ENCODE data around the gene ADD3.
"Not testable (repeated sequence)": the region's sequence is repeated elsewhere in the genome, so short reads cannot be mapped to it uniquely, and the experiment has no call there.

ADD3 gene

DNA sequence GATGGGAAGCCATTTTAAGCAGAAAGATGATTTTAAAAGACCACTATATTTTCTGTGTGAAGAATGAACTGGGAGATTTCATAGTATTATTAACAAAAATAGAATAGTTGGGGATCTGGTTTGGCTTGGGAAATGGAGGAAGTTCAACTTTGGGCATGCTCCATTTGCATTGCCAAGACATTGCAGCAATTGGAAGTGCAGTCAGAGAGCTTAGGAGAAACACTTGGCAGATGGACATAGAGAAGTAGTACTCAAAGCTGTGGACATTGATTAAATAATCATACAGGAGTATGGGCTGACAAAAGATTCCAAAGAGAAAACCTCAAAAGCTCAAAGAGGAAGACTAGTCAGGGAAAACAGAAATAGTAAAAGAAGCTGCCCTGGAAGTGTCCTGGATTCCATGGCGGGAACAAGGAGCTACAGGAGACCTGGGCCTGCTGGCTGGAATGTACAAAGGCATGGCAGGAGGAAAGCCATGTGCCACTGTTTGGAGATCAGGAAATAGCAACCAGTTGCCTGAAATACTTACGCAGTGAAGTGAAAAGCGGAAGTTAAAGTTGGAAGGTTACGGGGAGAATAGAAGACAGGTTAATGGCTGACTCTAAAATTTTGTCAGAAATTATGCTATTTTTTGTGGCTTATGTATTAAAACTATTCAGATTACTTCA, 106.0 kb downstream of the ADD3 start:
- DNase-seq, result no peak

DNA sequence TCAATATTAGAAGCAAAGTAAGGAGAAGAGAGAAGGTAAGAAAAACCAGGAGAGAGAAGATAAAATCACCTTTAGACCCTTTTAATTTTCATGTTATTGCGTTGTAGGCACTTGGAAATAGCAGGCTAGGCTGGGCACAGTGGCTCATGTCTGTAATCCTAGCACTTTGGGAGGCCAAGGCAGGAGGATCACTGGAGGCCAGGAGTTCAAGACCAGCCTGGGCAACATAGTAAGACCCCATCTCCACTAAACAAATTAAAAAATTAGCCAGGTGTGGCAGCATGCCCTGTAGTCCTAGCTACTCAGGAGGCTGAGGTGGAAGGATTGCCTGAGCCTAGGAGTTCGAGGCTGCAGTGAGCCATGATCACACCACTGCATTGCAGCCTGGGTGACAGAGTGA, 106.9 kb downstream of the ADD3 start:
- not testable (repeated sequence) for DNase-seq

DNA sequence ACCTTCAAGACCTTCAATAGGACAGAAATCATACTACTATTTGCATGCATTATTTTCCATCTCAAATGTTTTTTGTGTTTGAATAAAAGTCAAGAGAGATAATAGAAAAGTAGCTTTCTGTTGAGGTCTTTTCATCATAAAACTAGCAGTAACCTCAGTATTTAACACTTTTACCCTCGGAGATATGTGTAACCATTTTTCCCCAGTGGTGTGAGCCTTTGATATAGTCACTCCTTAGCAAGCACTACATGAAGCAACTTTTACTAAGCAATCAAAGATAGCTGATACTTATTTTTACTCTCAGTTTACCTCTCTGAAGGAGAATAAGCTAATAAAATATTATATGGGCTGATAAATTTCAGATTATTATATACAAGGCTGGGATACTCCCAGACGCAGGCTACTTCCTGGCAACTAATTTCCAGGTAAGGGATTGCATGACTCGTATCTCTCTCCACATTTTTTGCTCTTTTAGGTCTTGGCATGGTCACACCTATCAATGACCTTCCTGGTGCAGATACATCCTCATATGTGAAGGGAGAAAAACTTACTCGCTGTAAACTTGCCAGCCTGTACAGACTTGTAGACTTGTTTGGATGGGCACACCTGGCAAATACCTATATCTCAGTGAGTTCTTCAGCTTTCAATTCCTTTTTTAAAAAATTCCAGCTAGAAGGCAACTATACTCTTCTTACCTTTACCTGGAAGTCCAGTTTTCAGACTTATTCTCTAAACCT, 108.2 kb downstream of the ADD3 start:
- no peak for DNase-seq

DNA sequence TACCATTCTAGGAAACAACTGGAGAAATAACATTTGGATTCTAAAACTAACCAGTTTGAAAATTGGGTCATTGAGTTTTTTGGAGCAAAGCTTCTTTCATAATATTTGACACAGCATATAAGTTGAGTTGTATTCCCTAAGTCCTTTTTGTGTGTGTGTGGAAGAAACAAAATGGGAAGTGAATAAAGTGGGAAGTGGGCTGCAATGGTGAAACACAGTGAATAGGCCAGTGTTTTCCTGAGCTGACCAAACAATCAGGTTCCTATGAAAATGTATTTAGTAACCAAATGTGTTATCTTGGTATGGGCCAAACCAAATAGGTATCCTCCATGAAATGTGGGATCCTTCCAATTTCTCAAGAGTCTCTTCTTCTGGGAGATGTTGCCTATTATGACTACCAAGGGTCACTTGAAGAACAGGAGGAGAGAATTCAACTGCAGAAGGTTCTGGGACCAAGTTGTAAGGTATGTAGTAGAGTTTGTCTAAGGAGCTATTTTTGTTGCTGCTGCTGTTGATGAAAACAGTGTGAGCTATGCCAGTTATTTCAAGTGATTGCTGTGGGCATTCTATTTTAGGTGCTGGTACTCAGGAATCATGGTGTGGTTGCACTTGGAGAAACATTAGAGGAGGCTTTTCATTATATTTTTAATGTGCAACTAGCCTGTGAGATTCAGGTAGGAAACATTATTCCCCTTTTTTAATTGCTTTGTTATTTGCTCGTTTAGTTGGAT, 111.3 kb downstream of the ADD3 start:
- no peak for DNase-seq

DNA sequence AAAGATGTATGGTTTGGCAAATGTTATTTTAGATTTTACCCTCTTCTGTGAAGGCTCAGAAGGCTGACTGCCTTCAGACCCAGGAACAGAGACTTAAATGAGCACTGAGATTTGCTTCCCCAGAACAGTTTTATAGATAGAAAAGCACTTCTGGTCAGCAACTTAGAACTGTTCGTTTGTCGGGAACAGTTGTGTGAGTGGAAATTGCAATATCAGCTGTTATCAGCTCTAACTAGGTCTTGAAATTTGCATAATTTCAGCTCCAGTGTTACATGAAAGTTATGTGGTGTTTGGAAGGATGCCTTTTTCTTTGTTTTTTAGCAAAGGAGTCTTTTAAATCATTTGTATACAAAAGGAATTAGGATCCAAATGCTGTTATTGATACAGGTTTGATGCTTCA, 115.8 kb downstream of the ADD3 start:
- no peak for DNase-seq

DNA sequence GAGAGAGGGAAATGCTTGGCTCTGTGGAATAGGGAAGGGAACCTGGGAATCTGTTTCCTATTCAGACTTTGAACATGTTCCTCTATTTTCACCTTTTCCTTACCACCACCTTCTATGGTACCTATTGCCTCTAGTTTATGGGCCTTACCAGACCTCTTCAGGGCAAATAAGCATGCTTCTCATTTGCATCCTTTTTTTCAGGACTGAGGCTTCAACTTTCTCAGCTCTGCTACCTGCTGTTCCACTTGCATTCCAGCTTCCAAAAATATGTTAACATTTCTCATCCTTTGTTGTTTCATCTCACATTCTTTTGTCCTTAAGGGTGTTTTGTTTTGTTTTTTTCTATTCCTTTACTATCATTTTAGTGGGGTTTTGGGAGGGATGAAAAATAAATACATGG, 121.7 kb downstream of the ADD3 start:
- DNase-seq, result no peak

DNA sequence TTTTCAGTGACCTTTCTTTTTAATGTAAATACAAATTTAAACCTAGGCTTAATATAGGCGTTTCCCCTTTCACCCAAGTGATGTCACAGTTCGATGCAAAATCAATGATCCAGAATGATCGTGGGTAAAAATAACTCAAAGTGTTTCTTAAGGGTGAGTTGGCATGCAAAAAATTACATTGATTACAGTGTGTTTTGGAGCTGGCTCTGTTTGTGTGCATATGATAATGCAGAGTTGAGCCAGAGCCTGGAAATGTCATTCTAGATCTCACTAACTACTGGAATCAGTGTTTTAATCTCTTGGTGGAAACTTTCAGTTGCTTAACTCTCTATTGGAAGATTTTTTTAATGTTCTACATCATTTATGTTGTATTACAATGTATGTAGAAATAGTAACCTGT, 127.1 kb downstream of the ADD3 start:
- DNase-seq, result no peak

DNA sequence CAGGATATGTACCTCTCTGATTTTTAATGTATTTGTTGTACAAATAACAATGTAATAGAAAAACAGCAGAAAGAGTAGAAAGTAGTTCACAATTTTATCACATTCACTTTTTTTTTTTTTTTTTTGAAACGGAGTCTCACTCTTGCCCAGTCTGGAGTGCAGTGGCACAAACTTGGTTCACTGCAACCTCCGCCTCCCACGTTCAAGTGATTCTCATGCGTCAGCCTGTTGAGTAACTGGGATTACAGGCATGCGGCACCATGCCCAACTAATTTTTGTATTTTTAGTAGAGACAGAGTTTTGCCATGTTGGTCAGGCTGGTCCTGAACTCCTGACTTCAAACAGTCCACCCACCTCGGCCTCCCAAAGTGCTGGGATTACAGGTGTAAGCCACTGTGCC, 128.1 kb downstream of the ADD3 start:
- not testable (repeated sequence) for DNase-seq

DNA sequence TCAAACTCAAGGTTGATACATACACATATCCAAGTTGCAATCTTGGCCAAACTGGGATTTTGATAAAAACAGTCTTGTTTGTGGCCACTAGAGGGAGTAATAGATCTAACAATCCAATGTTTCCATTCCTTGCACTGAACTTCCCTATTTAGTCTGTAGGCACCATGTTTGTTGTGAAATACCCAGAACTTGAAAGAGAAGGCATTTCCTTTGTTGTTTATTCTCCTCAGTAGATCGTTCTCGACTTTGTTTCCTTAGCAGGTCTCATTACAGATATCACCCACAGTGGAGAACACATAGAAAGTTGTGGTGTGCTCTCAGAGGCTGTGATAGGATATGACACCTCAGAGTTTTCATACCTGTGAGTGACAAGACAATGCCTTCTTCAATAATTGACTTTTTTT, 129.4 kb downstream of the ADD3 start:
- DNase-seq, result peak in 1 of 2 donors; percentile 78

DNA sequence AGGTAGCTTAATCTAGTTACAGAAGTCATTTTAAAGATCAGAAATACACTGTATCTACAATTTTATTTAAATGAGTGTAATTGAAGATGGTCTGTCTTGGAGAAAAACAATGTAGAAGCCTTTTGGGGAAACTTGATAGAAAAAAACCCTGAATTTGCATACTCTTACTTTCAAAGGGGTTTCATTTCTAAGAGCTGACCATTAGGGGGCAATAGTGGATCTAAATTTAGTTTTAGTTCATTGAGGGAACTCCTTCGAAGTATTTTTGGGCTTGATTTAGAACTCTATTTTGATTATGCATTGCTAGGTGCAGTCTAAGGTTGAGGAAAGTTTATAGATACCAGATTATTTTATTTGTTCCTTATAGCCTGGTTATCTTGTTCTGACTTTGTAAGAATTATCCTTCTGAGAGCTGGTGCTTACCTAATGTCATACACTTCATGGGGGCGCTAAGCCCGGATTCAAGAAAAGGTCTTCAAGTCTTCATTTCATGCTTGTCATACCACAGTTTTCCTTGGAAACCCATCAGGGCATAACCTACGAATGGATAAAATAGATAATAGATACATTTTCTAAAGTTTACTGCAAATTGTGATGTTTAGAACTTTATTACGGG, 130.5 kb downstream of the ADD3 start:
- DNase-seq, result peak in 1 of 2 donors; percentile 84

DNA sequence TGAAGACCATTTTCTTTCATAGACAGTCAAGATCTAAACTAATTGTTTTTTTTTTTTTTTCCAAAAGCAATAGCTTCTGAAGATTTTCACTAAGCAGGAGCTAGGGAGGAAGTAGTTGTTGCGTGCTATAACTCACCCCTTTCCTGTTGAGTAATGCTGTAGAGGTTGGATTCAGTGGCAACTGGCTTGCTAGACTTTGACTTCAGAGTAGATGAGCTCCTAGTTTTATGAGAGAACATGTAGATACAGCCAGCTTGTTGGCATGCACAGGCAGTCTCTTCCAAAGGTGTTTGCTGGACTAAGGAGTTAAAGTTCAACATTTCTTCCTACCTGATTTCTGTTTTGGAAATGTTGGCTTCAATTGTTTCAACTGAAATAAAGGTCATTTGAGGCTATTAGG, 133.4 kb downstream of the ADD3 start:
- DNase-seq, result no peak

DNA sequence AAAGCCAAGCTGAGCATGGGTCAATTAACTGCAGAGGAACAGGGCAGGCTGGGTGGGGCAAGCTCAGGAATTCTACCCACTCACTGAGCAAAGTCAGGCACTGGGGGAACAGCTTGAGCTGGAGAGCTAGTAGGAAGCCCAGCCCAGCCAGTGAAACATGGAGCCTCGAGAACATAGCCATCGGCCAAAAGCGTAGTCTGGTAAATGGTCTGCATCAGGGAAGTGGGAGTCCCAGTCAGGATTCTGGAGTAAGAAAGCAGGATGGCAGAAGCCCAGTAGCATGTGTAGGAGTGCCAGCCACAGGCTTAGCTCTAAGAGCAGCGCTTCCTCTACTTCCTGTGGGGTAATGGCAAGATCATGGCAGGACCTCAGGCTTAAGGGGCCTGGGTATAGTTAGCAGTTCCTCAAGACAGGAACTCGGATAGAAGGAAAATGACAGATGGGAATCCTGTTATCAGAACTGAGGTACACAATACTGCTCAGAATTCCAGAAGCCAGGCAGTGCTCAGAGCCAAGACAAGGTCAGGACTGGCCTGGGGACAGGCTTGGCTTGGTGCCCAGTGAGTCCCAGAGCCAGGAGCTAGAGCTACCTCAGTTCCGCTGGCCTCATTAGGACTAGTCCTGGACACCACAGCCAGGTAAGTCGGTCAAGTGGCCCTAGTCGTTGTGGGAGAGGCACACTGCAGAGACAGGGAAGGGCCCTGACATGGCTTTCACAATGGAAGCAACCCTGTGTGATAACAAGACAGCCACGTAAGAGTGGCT, 134.3 kb downstream of the ADD3 start:
- DNase-seq, result no peak

DNA sequence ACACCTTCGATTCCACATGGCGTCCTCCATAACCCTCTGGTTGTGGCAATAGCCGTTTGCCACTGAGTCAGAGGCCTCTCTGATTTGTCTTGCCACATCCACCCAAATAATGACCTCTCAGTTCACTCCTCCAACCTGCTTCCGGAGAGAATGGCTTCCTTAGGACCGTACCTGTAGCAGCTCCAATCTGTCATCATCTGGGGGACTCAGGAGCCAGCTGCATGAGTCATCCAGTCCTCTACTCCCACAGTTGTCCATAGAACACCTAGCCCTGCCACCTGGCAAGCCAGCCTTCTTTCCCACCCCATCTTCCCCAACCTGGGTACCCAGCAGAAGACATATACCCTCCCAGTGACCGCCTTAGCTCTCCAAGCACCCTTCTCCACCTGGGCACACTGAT, 135.2 kb downstream of the ADD3 start:
- no peak for DNase-seq

DNA sequence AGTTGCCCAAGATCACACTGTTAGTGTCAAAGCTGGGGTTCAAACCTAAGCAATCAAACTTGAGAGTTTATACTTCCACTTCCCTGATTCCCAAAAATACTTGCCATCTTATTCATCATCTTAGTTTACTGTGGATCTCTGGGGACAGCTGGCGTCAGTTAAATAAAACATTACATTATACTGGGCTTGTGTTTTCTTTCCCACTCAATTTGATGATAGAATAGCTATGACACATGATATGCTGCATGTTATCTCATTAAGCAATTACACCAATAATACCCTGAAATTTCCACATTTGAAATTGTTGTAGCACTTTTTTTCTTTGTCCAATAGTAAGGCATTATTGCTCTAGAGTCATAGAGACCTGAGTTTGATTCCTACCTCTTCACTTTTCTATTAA, 136.7 kb downstream of the ADD3 start:
- no peak for DNase-seq

DNA sequence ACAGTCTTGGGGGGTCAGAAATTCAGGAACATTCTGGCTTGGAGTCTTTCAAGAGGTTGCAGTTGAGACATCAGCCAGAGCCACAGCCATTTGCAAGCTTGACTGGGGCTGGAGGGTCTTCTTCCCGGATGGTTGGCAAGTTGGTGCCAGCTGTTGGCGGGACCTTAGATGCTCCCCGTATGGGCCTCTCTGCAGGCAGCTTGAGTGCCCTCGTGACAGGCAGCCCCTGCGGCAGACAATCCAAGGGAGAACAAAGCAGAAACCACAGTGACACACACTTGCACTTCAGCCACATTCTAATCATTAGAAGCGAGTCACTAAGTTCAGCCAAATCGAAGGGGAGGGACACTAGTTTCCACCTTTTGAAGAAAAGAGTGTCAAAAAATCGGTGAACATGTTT, 140.2 kb downstream of the ADD3 start:
- no peak for DNase-seq

DNA sequence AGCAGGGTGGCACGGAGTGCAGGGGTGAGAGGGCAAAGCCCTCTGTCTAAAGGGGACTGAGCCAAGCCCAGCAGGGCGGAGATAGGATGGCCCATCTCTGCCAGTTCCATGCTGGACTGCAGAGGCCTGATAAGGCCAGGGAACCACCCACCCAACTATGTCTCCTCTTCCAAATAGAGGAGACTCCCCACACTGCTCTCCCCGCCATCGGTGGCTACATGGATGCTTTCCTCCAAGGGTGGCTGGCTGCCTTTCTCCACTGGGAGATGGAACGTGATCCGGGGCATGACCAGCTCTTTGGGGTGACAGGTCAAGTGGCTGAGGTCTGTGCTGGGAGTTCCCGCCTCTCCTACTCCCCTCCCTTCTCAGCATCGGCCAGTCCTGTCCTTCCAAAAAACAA, 141.5 kb downstream of the ADD3 start:
- DNase-seq, result no peak

DNA sequence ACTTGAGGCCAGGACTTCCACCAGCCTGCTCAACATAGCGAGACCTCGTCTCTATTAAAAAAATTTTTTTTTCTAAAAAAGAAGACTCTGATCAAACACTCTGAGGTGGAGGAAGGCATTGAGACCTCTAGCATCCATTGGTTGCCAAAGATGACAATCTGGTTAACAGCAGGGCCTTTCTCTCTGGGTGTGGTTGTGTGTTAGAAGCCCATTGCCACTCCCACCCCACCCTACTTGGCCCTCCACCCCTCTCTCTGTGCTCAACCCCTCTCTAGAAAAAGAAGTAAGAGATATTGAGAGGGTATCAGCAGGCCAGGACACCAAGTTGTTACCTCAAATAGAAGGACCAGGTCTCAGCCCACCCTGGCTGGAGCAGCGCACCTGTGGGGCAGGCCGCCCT, 142.3 kb downstream of the ADD3 start:
- no peak for DNase-seq

DNA sequence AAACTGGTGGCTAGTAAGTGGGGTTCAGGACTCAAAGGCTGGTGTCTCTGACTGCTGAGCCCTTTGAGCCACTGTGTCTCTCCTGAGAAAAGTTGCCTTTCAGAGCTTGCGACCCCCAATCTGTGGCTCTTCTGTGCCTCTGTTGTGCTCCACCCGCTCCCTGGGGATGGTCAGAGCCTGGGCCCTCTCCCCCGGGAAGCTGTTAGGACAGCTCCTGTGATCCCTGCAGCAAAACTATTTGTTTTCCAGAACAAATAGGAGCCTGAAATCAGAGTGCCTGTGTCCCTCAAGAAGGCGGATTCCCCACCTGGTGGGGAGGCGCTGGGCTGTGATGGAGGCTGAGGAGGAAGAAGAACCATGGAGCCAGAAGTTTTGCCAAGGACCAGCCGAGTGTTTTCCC, 143.2 kb downstream of the ADD3 start:
- no peak for DNase-seq

DNA sequence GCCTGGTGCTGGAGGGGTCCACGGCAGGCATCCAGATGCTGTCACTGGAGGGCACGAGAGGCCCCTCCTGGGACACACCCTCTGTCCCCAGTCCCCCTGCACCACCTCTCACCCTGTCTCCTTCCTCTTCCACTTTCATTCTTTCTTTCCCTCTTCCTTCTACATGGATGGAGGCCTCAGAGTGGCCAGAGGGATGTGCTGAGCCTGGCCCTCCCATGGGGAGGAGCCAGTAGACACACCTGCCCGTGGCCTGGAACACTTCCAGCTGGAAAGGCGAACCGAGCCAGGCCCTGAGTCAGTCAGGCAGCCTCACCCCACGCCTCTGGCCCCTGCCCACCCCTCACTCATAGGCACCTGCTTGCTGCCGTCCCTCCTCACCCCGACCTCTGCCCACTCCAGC, 143.7 kb downstream of the ADD3 start:
- DNase-seq, result no peak

DNA sequence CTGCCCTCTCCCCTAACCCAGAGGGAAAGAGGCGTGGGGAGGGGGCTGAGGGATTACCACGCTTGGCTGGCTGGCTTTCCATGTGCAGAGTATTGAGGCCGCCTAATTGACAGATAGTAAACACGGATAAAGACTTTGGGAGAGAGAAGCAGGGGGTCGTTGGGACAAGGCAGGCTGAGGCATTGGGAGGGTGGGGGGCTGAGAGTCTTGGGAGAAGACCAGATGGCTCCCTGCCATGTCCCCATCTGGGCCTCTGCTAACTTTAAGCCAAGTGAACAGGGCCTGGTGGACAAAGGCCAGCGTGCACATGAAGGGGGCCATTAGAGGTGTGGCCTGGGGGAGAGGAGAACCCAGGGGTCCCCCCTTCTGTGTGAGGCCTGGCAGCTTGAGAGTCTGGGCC, 144.2 kb downstream of the ADD3 start:
- no peak for DNase-seq

DNA sequence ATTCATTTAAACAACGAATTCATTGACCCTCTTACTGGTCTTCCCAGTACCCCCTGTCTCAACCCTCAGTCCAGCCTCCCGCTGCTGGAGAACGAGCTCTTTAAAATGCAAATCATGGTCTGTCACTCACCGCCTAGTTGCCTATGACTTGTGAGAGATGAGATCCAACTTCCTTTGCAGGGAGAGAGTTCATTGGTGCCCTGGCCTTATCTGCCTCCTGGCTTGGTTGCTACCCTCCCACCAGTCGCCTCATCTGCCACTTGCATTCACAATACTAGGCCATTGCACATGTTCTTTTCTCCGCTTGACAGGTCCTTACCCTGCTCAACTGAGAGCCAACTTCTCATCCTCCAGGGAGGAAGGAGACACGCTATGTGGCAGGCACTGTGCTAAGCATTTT, 145.6 kb downstream of the ADD3 start:
- no peak for DNase-seq

DNA sequence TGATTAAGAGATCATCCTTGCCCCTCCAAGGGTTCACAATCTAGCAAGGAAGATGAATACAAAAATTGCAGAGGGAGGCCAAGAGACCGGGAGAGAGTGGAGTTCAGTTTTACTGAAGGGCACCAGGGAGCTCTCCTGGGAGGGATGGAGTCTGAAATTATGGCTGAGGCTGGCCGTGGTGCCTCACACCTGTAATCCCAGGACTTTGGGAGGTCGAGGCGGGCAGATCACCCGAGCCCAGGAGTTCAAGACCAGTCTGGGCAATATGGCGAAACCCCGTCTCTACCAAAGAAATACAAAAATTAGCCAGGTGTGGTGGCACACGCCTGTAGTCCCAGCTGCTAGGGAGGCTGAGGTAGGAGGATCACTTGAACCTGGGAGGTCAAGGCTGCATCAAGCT, 148.3 kb downstream of the ADD3 start:
- no peak for DNase-seq

Measured in CD4-positive, alpha-beta T cell treated with Interleukin-4 for 1 hour (primary cell).